ENCODE data around the gene KHDRBS2. TPM values are rescaled to one million over a fixed set of nuclear protein-coding genes. Genes with fewer than 3 reads are reported as not detected.

The KHDRBS2 gene
- total RNA-seq, 1 donor from 2014 or later: not detected

DNA sequence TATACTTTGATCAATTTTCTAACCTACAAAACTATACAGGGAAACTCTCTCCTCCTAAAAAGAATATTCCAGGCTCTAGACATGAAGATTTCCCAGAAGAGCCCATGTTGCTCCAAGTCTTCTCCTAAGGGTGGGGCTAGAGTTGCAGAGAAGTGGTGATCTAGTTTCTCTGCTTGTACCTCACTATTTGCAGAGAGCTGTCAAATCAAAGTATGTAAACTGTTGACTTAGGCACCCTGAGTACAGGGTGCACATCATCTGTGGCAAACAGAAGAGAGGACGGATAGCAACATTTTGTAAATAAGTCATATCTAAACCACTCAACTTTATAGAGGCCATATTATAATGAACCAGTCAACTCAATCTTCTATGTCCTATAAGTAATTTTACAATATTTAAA, 250.1 kb downstream of the KHDRBS2 start:
- no peak for TF ChIP-seq CTCF (IDR thresholded peaks at IDR 0.05)
- Histone ChIP-seq H3K27ac (no peak overlapping the region), H3K9me3 (no peaks in the 10 kb centered on the region), H3K4me3 (no peak overlapping the region), H3K27me3 (no peaks in the 10 kb centered on the region), H3K36me3 (no peaks in the 10 kb centered on the region), H3K4me1 (no peaks in the 10 kb centered on the region)
- intact Hi-C loops (cut with DNase I): no loop called here
- no peak for DNase-seq (ENCODE audit: low spot score in 2 of 2)

DNA sequence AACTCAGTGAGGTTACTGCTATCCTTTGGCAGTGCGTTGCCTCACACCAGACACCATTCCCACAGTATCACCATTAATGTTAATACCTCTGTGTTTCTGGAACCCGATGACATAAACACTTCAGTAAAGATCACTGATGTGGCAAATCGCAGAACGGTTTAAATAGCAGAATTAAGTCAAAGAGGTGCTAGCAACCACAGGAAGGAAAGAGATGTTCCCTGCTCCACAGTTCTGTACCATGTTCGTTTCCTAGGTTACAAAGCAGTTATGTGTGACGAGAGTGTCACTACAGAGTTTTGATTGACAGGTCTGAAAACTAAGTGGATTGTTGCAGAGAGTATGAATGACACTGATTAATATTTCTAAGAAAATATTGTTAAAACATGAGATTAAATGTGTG, 272.3 kb downstream of the KHDRBS2 start:
- DNase-seq (ENCODE audit: low spot score in 2 of 2): no peak
- H3K36me3 ChIP-seq: no peaks in the 10 kb centered on the region
- H3K4me1 ChIP-seq: no peaks in the 10 kb centered on the region
- intact Hi-C loops (cut with DNase I): no loop called here
- no peaks in the 10 kb centered on the region for H3K27me3 ChIP-seq
- H3K4me3 ChIP-seq: no peak overlapping the region
- H3K27ac ChIP-seq: no peak overlapping the region
- H3K9me3 ChIP-seq: no peaks in the 10 kb centered on the region
- TF ChIP-seq CTCF (IDR thresholded peaks at IDR 0.05): no peak

DNA sequence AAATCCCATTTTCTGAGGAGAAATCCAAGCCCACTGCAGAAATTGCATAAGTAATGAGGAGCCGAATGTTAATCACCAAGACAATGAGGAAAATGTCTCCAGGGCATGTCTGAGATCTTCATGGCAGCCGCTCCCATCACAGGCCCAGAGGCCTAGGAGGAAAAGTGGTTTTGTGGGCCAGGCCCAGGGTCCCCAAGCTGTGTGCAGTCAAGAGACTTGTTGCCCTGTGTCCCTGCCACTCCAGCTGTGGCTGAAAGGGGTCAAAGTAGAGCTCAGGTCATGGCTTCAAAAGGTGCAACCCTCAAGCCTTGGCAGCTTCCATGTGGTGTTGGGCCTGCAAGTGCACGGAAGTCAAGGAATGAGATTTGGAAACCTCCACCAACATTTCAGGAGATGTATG, 276.6 kb downstream of the KHDRBS2 start:
- intact Hi-C loops (cut with DNase I): no loop called here
- no peak for DNase-seq (ENCODE audit: low spot score in 2 of 2)
- H3K27ac ChIP-seq: no peak overlapping the region
- TF ChIP-seq CTCF (IDR thresholded peaks at IDR 0.05): no peak
- no peaks in the 10 kb centered on the region for H3K4me1 ChIP-seq
- no peak overlapping the region for H3K4me3 ChIP-seq
- no peaks in the 10 kb centered on the region for H3K36me3 ChIP-seq
- no peaks in the 10 kb centered on the region for H3K27me3 ChIP-seq
- H3K9me3 ChIP-seq: no peaks in the 10 kb centered on the region

DNA sequence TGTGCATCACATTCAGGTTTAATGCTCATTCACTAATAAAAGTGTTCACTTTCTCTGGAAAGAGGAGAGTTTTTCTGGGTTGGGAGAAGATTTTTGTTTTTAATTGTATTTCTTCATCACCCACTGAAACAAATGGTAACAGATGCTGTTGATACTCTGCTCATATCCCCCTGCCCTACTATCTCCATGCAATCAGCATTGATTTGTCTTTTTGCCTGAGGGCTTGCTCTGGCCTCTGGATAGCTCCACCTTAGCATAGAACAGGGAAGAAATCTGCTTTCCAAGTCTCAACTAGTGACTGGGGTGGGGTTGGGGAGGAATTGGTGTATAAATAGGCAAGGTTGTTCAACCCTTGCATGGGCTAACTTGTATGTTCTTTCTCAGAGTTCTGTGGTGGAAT, 296.4 kb downstream of the KHDRBS2 start:
- no peaks in the 10 kb centered on the region for H3K27me3 ChIP-seq
- no peaks in the 10 kb centered on the region for H3K36me3 ChIP-seq
- no peak for TF ChIP-seq CTCF (IDR thresholded peaks at IDR 0.05)
- H3K27ac ChIP-seq: no peak overlapping the region
- DNase-seq (ENCODE audit: low spot score in 2 of 2): no peak
- H3K4me3 ChIP-seq: no peak overlapping the region
- H3K4me1 ChIP-seq: no peaks in the 10 kb centered on the region
- no peaks in the 10 kb centered on the region for H3K9me3 ChIP-seq
- intact Hi-C loops (cut with DNase I): no loop called here

- TF ChIP-seq CTCF (IDR thresholded peaks at IDR 0.05): no peak
These were observed 305.4 kb downstream of the KHDRBS2 start for GRCh38 chr6:61980622-61981021.

GRCh38 chr6:61977947-61978346, 308.1 kb downstream of the KHDRBS2 start:
- Histone ChIP-seq H3K36me3 (no peaks in the 10 kb centered on the region), H3K9me3 (no peaks in the 10 kb centered on the region), H3K4me1 (no peaks in the 10 kb centered on the region), H3K27me3 (no peaks in the 10 kb centered on the region), H3K4me3 (no peak overlapping the region), H3K27ac (no peak overlapping the region)
- no peak for DNase-seq (ENCODE audit: low spot score in 2 of 2)
- no peak for TF ChIP-seq CTCF (IDR thresholded peaks at IDR 0.05)
- intact Hi-C loops (cut with DNase I): no loop called here

More at GRCh38 chr6:61980622-61981021, 305.4 kb downstream of the KHDRBS2 start:
- intact Hi-C loops (cut with DNase I): no loop called here
- DNase-seq (ENCODE audit: low spot score in 2 of 2): no peak
- Histone ChIP-seq H3K36me3 (no peaks in the 10 kb centered on the region), H3K4me3 (no peak overlapping the region), H3K27ac (no peak overlapping the region), H3K4me1 (no peaks in the 10 kb centered on the region), H3K9me3 (no peaks in the 10 kb centered on the region), H3K27me3 (no peaks in the 10 kb centered on the region)

Measured in ascending aorta (tissue), 2 donors.